ENCODE data around the gene BRAP.
"Not testable (repeated sequence)": the region's sequence is repeated elsewhere in the genome, so short reads cannot be mapped to it uniquely, and the experiment has no call there.

BRAP gene

DNA sequence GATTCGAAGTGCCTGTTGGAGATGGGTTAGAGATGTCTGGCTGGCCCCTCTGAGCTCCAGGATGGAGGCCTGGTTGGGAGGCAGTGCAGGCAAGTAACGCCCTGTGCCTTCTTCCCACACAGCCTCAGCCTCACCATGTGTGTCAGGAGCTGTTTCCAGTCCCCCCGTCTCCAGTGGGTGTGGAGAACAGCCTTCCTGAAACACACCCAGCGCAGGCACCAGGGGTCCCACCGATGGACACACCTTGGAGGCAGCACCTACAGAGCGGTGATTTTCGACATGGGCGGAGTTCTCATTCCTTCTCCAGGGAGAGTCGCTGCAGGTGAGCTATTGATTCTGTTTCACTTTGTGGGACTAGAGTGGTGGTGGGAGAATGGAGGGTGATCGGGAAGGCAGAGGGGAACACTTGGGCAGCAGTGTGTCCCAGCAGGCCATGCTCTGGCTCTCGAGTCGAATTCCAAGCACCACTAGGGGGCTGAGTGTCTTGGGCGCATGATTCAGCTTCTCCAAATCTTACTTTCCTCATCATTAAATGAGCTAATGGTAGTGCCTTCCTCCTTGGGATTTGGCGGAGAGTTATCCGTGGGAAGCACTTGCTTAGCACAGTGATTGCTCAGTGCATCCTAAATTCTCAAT is 6.9 kb upstream of the BRAP start:
- Histone ChIP-seq H3K4me1 (no peaks in the 10 kb centered on the region), H3K36me3 (peaks cover 22% of the 10 kb centered on the region), H3K4me3 (ENCODE audit: low read depth, low read length) (no peak overlapping the region), H3K27me3 (no peaks in the 10 kb centered on the region), H3K9me3 (no peaks in the 10 kb centered on the region)
- DNase-seq = peak; percentile 14
- TF ChIP-seq, protein P1, sequence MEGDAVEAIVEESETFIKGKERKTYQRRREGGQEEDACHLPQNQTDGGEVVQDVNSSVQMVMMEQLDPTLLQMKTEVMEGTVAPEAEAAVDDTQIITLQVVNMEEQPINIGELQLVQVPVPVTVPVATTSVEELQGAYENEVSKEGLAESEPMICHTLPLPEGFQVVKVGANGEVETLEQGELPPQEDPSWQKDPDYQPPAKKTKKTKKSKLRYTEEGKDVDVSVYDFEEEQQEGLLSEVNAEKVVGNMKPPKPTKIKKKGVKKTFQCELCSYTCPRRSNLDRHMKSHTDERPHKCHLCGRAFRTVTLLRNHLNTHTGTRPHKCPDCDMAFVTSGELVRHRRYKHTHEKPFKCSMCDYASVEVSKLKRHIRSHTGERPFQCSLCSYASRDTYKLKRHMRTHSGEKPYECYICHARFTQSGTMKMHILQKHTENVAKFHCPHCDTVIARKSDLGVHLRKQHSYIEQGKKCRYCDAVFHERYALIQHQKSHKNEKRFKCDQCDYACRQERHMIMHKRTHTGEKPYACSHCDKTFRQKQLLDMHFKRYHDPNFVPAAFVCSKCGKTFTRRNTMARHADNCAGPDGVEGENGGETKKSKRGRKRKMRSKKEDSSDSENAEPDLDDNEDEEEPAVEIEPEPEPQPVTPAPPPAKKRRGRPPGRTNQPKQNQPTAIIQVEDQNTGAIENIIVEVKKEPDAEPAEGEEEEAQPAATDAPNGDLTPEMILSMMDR (IDR thresholded peaks at IDR 0.05; ENCODE audit: low read depth, low read length) = peak; percentile 33

DNA sequence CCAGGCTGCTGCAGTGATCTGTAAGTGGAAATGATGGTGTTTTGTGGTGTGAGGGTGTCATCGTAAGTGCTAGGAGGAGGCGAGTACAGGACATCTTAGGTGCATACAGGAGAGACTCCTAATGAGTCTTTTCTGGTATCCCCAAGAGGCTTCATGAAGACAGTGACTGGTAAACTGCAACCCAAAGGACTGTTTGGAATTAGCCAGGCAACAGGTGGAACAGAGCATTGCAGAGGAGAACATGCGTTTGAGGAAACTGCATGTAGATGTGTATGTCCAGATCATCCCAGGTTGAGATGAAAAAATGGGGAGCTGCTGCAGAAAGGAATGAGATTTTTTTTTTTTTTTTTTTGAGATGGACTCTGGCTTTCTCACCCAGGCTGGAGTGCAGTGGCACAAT is 5.5 kb upstream of the BRAP start:
- Histone ChIP-seq H3K9me3 (no peaks in the 10 kb centered on the region), H3K36me3 (peaks cover 22% of the 10 kb centered on the region), H3K27me3 (no peaks in the 10 kb centered on the region), H3K4me1 (no peaks in the 10 kb centered on the region), H3K4me3 (ENCODE audit: low read depth, low read length) (no peak overlapping the region)
- TF ChIP-seq, protein P1 (IDR thresholded peaks at IDR 0.05; ENCODE audit: low read depth, low read length) = no peak
- DNase-seq = no peak

DNA sequence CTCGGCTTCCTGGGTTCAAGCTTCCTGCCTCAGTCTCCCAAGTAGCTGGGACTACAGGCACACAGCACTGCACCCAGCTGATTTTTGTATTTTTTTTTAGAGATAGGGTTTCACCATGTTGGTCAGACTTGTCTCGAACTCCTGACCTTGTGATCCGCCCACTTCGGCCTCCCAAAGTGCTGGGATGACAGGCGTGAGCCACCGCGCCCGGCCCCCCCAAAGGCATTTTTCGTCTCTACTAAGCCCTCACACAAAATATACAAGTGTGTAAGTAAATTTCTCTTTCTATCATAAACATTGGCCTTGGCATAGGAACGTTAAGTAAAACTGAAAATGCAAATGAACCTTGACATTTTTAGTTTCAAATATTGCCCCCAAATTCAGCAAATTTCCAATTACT is 2.2 kb upstream of the BRAP start:
- Histone ChIP-seq H3K4me3 (ENCODE audit: low read depth, low read length) (no peak overlapping the region), H3K36me3 (peaks cover 5% of the 10 kb centered on the region), H3K27me3 (no peaks in the 10 kb centered on the region), H3K4me1 (no peaks in the 10 kb centered on the region), H3K9me3 (no peaks in the 10 kb centered on the region)
- no peak for DNase-seq
- TF ChIP-seq, protein P1 (IDR thresholded peaks at IDR 0.05; ENCODE audit: low read depth, low read length) = no peak

DNA sequence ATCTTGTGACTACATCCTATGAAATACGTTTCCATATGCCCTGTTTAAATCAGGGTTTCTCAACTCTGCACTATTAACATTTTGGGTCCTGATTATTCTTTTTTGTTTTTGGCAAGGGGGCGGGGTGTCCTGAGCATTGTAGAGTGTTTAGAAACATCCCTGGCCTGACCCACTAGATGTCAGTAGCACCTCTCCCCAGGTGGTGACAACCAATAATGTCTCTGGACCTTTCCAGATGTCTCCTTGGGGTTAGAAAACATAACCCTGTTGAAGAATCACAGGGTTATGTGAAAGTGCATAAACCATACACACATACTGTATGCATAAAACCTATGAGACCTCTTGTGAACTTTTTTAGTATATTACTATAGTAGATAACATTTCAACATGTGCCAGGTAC is 1.5 kb upstream of the BRAP start:
- Histone ChIP-seq H3K4me3 (ENCODE audit: low read depth, low read length) (no peak overlapping the region), H3K9me3 (no peaks in the 10 kb centered on the region), H3K36me3 (peaks cover 2% of the 10 kb centered on the region; the same call in 1 of the 2 replicates), H3K4me1 (no peaks in the 10 kb centered on the region), H3K27me3 (no peaks in the 10 kb centered on the region)
- TF ChIP-seq, protein P1 (IDR thresholded peaks at IDR 0.05; ENCODE audit: low read depth, low read length) = peak; percentile 45
- DNase-seq = peak; percentile 16

DNA sequence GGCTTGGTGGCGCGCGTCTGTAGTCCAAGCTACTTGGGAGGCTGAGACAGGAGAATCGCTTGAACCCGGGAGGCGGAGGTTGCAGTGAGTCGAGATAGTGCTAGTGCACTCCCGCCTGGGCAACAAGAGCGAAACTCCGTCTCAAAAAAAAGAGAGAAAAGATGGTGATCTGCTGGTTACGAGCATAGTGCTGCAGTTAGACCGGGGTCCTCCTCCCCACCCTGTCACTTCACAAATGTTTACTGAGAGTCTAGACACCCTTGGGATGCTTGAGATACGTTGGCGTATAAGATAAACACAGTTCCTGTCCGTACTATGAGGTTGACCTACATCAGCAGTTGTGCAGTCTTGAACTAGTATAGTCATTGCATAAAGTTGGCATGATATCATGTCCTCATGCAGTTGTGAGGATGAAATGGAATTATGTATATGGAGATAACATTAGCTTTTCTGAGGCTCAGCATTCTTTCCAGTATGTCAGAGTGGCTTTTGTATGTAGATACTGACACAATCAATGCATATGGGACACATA is 884 bp upstream of the BRAP start:
- H3K4me1 ChIP-seq = no peaks in the 10 kb centered on the region
- TF ChIP-seq, protein P1 (IDR thresholded peaks at IDR 0.05; ENCODE audit: low read depth, low read length) = no peak
- peaks cover 7% of the 10 kb centered on the region for H3K36me3 ChIP-seq
- DNase-seq = no peak
- H3K9me3 ChIP-seq = no peaks in the 10 kb centered on the region
- peak overlapping the region; percentile 93 for H3K4me3 ChIP-seq (ENCODE audit: low read depth, low read length)
- no peaks in the 10 kb centered on the region for H3K27me3 ChIP-seq

DNA sequence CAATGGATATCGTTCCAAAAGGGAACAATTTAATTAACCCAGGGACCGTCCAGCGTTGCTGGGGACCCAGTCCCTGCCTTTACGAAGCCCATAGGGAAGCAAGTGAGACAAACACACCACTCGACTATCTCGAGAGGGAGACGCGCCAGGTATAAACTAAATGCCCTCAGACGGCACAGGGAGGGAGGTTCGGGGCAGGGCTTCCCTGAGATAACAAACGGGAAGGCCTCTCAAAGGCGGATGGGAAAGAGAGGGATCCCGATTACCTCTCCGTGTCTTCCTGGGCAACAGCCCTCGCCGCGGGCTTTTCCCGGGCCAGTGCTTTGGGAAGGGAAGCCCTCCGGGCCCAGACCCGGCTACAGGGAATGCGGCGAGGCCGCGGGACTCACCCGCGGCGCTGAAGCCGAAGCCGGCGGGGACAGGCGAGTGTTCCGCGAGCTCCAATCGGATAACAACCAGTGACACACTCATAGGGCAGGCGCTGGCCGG is 390 bp downstream of the BRAP start:
- H3K27me3 ChIP-seq = no peaks in the 10 kb centered on the region
- DNase-seq = no peak

DNA sequence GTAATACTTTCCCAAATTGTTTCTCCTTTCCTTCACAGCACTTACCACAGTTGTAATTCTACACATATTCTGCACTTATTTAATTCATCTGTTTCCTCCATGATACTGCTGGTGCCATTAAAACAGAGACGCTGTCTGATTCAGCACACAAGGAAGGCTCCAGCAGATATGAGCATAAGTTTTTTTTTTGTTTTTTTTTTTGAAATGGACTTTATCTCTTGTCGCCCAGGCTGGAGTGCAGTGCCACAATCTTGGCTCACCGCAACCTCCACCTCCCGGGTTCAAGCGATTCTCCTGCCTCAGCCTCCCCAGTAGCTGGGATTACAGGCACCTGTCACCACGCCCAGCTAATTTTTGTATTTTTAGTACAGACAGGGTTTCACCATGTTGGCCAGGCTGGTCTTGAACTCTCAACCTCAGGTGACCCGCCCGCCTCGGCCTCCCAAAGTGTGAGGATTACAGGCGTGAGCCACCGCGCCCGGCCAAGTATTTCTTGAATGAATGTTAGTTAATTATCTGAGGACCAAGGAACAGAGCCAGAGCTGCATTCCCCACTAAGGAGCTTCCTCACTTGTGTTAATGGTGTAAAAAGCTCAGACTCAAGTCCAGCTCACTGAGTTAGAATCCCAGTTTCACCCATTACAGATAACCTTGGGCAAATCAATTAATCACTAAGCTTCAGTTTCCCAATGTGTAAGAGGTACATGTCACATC is 1.1 kb downstream of the BRAP start:
- DNase-seq = not testable (repeated sequence)
- H3K4me3 ChIP-seq (ENCODE audit: low read depth, low read length) = peak overlapping the region; percentile 93

More for the DNA sequence above, 390 bp downstream of the BRAP start:
- Histone ChIP-seq H3K9me3 (no peaks in the 10 kb centered on the region), H3K4me3 (ENCODE audit: low read depth, low read length) (peak overlapping the region; percentile 93), H3K36me3 (peaks cover 16% of the 10 kb centered on the region), H3K4me1 (no peaks in the 10 kb centered on the region)
- TF ChIP-seq, protein P1 (IDR thresholded peaks at IDR 0.05; ENCODE audit: low read depth, low read length) = no peak

More for the DNA sequence above, 1.1 kb downstream of the BRAP start:
- H3K9me3 ChIP-seq, H3K4me1 ChIP-seq, H3K27me3 ChIP-seq: not testable (repeated sequence)
- H3K36me3 ChIP-seq = peaks cover 21% of the 10 kb centered on the region
